ENCODE data around the gene PRPF31. TPM values are rescaled to one million over a fixed set of nuclear protein-coding genes. Genes with fewer than 3 reads are reported as not detected.

Gene PRPF31
- total and polyA plus RNA-seq, 2 of the 13 experiments (the other 11 are each of a cell fraction or from before 2014, with no cell fraction given) = 23.8 to 63.8 TPM

GRCh38 chr19:54158812-54159351 is 43.3 kb downstream of the PRPF31 start (continued):
- no peak for TF ChIP-seq RERE (CRISPR knock-in tag; IDR thresholded peaks at IDR 0.05; ENCODE audit: low read depth)
- TF ChIP-seq CENPT (CRISPR knock-in tag; IDR thresholded peaks at IDR 0.05; ENCODE audit: low read depth) = no peak
- TF ChIP-seq, protein P1, sequence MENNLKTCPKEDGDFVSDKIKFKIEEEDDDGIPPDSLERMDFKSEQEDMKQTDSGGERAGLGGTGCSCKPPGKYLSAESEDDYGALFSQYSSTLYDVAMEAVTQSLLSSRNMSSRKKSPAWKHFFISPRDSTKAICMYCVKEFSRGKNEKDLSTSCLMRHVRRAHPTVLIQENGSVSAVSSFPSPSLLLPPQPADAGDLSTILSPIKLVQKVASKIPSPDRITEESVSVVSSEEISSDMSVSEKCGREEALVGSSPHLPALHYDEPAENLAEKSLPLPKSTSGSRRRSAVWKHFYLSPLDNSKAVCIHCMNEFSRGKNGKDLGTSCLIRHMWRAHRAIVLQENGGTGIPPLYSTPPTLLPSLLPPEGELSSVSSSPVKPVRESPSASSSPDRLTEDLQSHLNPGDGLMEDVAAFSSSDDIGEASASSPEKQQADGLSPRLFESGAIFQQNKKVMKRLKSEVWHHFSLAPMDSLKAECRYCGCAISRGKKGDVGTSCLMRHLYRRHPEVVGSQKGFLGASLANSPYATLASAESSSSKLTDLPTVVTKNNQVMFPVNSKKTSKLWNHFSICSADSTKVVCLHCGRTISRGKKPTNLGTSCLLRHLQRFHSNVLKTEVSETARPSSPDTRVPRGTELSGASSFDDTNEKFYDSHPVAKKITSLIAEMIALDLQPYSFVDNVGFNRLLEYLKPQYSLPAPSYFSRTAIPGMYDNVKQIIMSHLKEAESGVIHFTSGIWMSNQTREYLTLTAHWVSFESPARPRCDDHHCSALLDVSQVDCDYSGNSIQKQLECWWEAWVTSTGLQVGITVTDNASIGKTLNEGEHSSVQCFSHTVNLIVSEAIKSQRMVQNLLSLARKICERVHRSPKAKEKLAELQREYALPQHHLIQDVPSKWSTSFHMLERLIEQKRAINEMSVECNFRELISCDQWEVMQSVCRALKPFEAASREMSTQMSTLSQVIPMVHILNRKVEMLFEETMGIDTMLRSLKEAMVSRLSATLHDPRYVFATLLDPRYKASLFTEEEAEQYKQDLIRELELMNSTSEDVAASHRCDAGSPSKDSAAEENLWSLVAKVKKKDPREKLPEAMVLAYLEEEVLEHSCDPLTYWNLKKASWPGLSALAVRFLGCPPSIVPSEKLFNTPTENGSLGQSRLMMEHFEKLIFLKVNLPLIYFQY (CRISPR knock-in tag; IDR thresholded peaks at IDR 0.05; ENCODE audit: borderline replicate concordance) = no peak
- TF ChIP-seq ZNF562 (CRISPR knock-in tag; IDR thresholded peaks at IDR 0.05; ENCODE audit: borderline replicate concordance) = no peak
- no peak for TF ChIP-seq U2AF1 (optimal IDR thresholded peaks at IDR 0.05; ENCODE audit: low read depth, low read length)
- TF ChIP-seq, protein P2, sequence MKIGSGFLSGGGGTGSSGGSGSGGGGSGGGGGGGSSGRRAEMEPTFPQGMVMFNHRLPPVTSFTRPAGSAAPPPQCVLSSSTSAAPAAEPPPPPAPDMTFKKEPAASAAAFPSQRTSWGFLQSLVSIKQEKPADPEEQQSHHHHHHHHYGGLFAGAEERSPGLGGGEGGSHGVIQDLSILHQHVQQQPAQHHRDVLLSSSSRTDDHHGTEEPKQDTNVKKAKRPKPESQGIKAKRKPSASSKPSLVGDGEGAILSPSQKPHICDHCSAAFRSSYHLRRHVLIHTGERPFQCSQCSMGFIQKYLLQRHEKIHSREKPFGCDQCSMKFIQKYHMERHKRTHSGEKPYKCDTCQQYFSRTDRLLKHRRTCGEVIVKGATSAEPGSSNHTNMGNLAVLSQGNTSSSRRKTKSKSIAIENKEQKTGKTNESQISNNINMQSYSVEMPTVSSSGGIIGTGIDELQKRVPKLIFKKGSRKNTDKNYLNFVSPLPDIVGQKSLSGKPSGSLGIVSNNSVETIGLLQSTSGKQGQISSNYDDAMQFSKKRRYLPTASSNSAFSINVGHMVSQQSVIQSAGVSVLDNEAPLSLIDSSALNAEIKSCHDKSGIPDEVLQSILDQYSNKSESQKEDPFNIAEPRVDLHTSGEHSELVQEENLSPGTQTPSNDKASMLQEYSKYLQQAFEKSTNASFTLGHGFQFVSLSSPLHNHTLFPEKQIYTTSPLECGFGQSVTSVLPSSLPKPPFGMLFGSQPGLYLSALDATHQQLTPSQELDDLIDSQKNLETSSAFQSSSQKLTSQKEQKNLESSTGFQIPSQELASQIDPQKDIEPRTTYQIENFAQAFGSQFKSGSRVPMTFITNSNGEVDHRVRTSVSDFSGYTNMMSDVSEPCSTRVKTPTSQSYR (CRISPR knock-in tag; IDR thresholded peaks at IDR 0.05; ENCODE audit: borderline replicate concordance) = no peak
- TF ChIP-seq ZNF879 (CRISPR knock-in tag; IDR thresholded peaks at IDR 0.05) = no peak
- no peak for TF ChIP-seq ZSCAN30 (CRISPR knock-in tag; IDR thresholded peaks at IDR 0.05)
- TF ChIP-seq KLF13 (CRISPR knock-in tag; IDR thresholded peaks at IDR 0.05) = no peak
- TF ChIP-seq RCOR2 (CRISPR knock-in tag; IDR thresholded peaks at IDR 0.05) = no peak
- no peak for TF ChIP-seq ZNF687 (CRISPR knock-in tag; IDR thresholded peaks at IDR 0.05)
- TF ChIP-seq TRIM24 (CRISPR knock-in tag; IDR thresholded peaks at IDR 0.05) = no peak
- 0 out of 2 replicates have a peak, but pooled peaks have one; percentile 47 for TF ChIP-seq ZNF446 (CRISPR knock-in tag; IDR thresholded peaks at IDR 0.05)
